SK-N-SH treated with all-trans-retinoic acid at 6 μM for 48 hours (cell line): ENCODE data around the gene CYS1.

ENCODE experiments used
- ATAC-seq: fragments of 200-7000 bp; cut with Tn5 transposase; 3 replicates; pipeline ENCODE4 v1.9.1; 2020; ENCODE audit warnings: mild to moderate bottlenecking, moderate library complexity
- ARNTL ChIP-seq: fragments of 450-650 bp; formaldehyde crosslinking; IDR thresholded peaks from 2 replicates; pipeline ENCODE4 v1.5.0; 2020; ENCODE audit warnings: low read depth, mild to moderate bottlenecking, moderate library complexity, borderline replicate concordance
- BACH2 ChIP-seq: fragments of 250-450 bp; sonication (Bioruptor Pico); IDR thresholded peaks from 2 replicates; pipeline ENCODE4 v1.9.0; 2021; ENCODE audit warnings: mild to moderate bottlenecking, borderline replicate concordance
- CREB5 ChIP-seq: fragments of 250-450 bp; sonication (Bioruptor Pico); IDR thresholded peaks from 2 replicates; pipeline ENCODE4 v1.5.1; 2020; ENCODE audit warnings: low read depth, mild to moderate bottlenecking, moderate library complexity
- CSDC2 ChIP-seq: fragments of 250-450 bp; sonication (Bioruptor Pico); IDR thresholded peaks from 2 replicates; pipeline ENCODE4 v1.5.0; 2020; ENCODE audit warnings: mild to moderate bottlenecking, moderate library complexity
- CSRNP3 ChIP-seq: fragments of 250-450 bp; sonication (Bioruptor Pico); IDR thresholded peaks from 2 replicates; pipeline ENCODE4 v1.5.1; 2021; ENCODE audit warnings: mild to moderate bottlenecking, moderate library complexity
- ESRRG ChIP-seq: fragments of 250-450 bp; sonication (Bioruptor Pico); IDR thresholded peaks from 2 replicates; pipeline ENCODE4 v1.6.1; 2021; ENCODE audit warnings: mild to moderate bottlenecking
- GLIS3 ChIP-seq: fragments of 250-450 bp; sonication (Bioruptor Pico); IDR thresholded peaks from 2 replicates; pipeline ENCODE4 v1.5.0; 2020; ENCODE audit warnings: mild to moderate bottlenecking, moderate library complexity
- ISL1 ChIP-seq: fragments of 250-450 bp; sonication (Bioruptor Pico); IDR thresholded peaks from 2 replicates; pipeline ENCODE4 v2.1.2; 2022; ENCODE audit warnings: mild to moderate bottlenecking, moderate library complexity
- OSR1 ChIP-seq: fragments of 250-450 bp; sonication (Bioruptor Pico); IDR thresholded peaks from 2 replicates; pipeline ENCODE4 v1.8.0; 2022; ENCODE audit warnings: moderate library complexity, mild to moderate bottlenecking, inconsistent platforms
- PATZ1 ChIP-seq: fragments of 250-450 bp; sonication (Bioruptor Pico); IDR thresholded peaks from 2 replicates; pipeline ENCODE4 v1.8.0; 2020; ENCODE audit warnings: mild to moderate bottlenecking, moderate library complexity, borderline replicate concordance
- PPARA ChIP-seq: fragments of 250-450 bp; sonication (Bioruptor Pico); IDR thresholded peaks from 2 replicates; pipeline ENCODE4 v1.5.0; 2020; ENCODE audit warnings: mild to moderate bottlenecking, borderline replicate concordance
- RARB ChIP-seq: fragments of 250-450 bp; sonication (Bioruptor Pico); IDR thresholded peaks from 2 replicates; pipeline ENCODE4 v1.8.0; 2021; ENCODE audit warnings: mild to moderate bottlenecking, moderate library complexity
- SNAI2 ChIP-seq: fragments of 250-450 bp; sonication (Bioruptor Pico); IDR thresholded peaks from 2 replicates; pipeline ENCODE4 v1.5.0; 2020; ENCODE audit warnings: mild to moderate bottlenecking, moderate library complexity
- TCF4 ChIP-seq: fragments of 250-450 bp; sonication (Bioruptor Pico); IDR thresholded peaks from 2 replicates; pipeline ENCODE4 v1.8.0; 2021; ENCODE audit warnings: mild to moderate bottlenecking, moderate library complexity, borderline replicate concordance
- TOX ChIP-seq: fragments of 250-450 bp; sonication (Bioruptor Pico); IDR thresholded peaks from 2 replicates; pipeline ENCODE4 v1.8.0; 2021; ENCODE audit warnings: mild to moderate bottlenecking, moderate library complexity, borderline replicate concordance
- ZC3H10 ChIP-seq: fragments of 250-450 bp; sonication (Bioruptor Pico); IDR thresholded peaks from 2 replicates; pipeline ENCODE4 v1.5.1; 2021; ENCODE audit warnings: mild to moderate bottlenecking, moderate library complexity
- ZFP3 ChIP-seq: fragments of 250-450 bp; sonication (Bioruptor Pico); IDR thresholded peaks from 2 replicates; pipeline ENCODE4 v1.5.0; 2020; ENCODE audit warnings: mild to moderate bottlenecking, moderate library complexity
- ZFP30 ChIP-seq: fragments of 450-650 bp; formaldehyde crosslinking; IDR thresholded peaks from 2 replicates; pipeline ENCODE4 v1.5.0; 2022; ENCODE audit warnings: mild to moderate bottlenecking, moderate library complexity
- ZNF565 ChIP-seq: fragments of 450-650 bp; formaldehyde crosslinking; conservative IDR thresholded peaks from 2 replicates; pipeline ENCODE4 v1.5.0; 2020; ENCODE audit warnings: low read depth, mild to moderate bottlenecking, moderate library complexity
- ZNF70 ChIP-seq: fragments of 450-650 bp; formaldehyde crosslinking; IDR thresholded peaks from 2 replicates; pipeline ENCODE4 v1.5.0; 2020; ENCODE audit warnings: mild to moderate bottlenecking, moderate library complexity
- ZNF8 ChIP-seq: fragments of 450-650 bp; formaldehyde crosslinking; IDR thresholded peaks from 2 replicates; pipeline ENCODE4 v1.5.0; 2020; ENCODE audit warnings: mild to moderate bottlenecking, moderate library complexity

CYS1 gene

GRCh38 chr2:10046931-10047330 lies 33.3 kb downstream of the CYS1 start:
- ATAC-seq, result no peak
- TF ChIP-seq ISL1 (CRISPR knock-in tag) (no peak), CSRNP3 (CRISPR knock-in tag) (no peak), PATZ1 (CRISPR knock-in tag) (no peak), SNAI2 (CRISPR knock-in tag) (no peak), ZFP30 (CRISPR knock-in tag) (no peak), GLIS3 (no peak), ZC3H10 (no peak), BACH2 (CRISPR knock-in tag) (no peak), ZNF8 (no peak), ZNF565 (no peak), CREB5 (CRISPR knock-in tag) (no peak), ARNTL (CRISPR knock-in tag) (no peak), CSDC2 (no peak), RARB (CRISPR knock-in tag) (no peak), OSR1 (CRISPR knock-in tag) (no peak), ESRRG (CRISPR knock-in tag) (no peak), TCF4 (CRISPR knock-in tag) (no peak)

GRCh38 chr2:10045561-10046355 lies 34.5 kb downstream of the CYS1 start:
- TF ChIP-seq CSRNP3 (CRISPR knock-in tag), result no peak
- TF ChIP-seq TOX (CRISPR knock-in tag), result no peak
- no peak for TF ChIP-seq TCF4 (CRISPR knock-in tag)
- no peak for TF ChIP-seq PATZ1 (CRISPR knock-in tag)
- no peak for TF ChIP-seq RARB (CRISPR knock-in tag)
- TF ChIP-seq, all 23 proteins: peak for 0
- ATAC-seq, result no peak

GRCh38 chr2:10043906-10044601 lies 36.2 kb downstream of the CYS1 start:
- ATAC-seq, result peak; percentile 58
- TF ChIP-seq SNAI2 (CRISPR knock-in tag) (no peak), TCF4 (CRISPR knock-in tag) (no peak), CSDC2 (no peak), ZFP3 (CRISPR knock-in tag) (no peak), RARB (CRISPR knock-in tag) (no peak), PPARA (CRISPR knock-in tag) (no peak), ARNTL (CRISPR knock-in tag) (no peak), PATZ1 (CRISPR knock-in tag) (no peak), CREB5 (CRISPR knock-in tag) (no peak), ZNF70 (CRISPR knock-in tag) (no peak), ZNF8 (no peak), GLIS3 (no peak), ZC3H10 (no peak), TOX (CRISPR knock-in tag) (no peak), BACH2 (CRISPR knock-in tag) (no peak), CSRNP3 (CRISPR knock-in tag) (no peak)
